GM19238 (cell line): ENCODE measurements around the gene GAS2L1.

ENCODE experiments used
- DNase-seq: peaks from one replicate; pipeline ENCODE4 v3.0.0; 2011; ENCODE audit warnings: low spot score; ENCODE audit not compliant: insufficient read length

The GAS2L1 gene

DNA sequence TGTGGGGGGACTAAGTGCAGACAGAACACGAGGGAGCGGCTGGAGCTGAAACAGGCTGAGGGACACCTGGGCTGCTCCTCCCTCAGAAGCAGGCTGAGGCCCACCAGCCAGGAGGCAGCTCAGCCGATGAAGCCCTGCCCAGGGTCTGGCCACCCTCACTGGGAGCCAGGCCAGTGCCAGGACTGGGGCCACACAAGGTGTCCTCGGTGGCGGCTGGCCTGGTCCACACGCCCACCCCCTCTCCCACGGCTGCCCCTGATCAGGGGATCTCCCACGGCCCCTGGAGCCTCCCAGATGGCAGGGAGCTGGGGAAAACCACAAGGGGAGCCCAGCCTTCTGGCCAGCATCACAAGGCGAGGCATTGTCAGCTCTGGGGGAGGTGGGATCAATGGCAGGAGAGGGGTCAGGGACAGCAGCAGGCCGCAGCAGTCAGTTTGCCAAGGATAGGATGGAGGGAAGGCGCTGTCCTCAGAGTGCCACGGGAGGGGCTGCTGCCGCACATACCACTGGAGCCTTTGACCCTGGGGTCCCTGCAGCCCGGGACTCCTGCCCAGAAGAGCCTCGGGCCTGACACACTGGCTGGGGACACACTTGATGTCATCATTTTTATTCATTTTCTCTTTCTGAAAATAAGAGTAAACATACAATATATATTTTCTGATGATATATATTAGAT, 20.8 kb downstream of the GAS2L1 start:
- no peak for DNase-seq

DNA sequence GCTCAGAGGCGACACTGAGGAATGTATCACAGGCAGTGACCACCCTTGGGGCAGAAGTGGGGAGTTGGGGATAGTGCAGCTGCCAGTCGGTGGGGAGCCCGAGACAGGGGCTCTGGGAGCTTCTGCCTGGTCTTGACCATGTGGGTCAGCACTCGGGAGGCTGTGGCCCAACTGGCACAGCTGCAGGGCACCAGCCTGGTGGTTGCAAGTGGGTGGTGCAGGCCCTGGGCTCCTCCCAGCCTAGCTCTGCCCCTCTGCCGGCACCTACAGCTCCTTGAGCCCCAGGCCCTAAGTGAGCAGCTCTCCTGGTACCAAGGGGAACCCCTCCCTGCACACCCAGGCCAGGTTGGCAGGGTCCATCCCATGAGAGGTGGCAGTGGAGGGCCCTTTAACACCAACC, 21.6 kb downstream of the GAS2L1 start:
- no peak for DNase-seq

DNA sequence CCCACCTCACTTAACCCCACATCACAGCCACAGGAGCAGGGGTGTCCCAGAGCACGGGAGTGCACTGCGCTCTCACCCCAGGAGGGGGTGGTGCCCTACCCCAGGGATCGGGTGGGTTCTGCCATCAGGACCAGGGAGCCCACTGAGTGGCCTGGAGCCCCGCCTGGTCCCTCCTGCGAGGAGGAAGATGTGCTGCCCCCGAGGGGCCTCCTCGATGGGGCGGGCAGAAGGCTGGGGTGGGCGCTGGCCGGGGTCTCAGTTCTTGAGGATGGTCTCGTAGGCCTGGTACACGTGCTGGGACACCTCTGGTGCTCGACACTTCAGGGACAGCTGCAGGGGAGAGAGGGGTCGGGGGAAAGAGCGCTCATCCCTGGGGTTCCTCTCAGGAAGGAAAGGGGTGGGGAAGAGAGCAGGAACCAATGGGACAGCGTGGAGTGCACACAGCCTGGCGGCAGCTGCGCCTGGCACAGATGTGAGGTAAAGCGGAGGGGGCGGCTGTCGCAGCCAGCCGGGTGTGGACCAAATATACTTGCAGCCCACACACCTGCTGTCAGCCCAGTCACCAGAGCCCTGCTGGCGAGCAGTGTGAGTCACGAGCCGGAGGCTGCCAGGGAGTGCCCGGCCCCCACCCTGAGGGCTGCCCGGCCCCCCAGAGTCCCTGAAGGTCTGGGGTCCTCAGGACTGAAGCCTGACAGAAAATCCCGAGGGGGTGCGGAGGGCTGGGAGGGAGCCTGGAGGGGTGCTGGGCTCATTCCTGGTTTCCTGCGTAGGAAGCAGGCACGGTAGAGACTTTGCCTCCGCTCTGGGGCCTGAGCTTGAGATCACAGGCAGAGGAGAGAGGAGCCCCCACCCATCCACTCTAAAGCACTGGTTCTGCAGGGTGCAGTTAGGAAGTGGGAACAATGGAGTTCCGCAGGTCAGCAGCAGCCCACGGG, 22.4 kb downstream of the GAS2L1 start:
- no peak for DNase-seq

DNA sequence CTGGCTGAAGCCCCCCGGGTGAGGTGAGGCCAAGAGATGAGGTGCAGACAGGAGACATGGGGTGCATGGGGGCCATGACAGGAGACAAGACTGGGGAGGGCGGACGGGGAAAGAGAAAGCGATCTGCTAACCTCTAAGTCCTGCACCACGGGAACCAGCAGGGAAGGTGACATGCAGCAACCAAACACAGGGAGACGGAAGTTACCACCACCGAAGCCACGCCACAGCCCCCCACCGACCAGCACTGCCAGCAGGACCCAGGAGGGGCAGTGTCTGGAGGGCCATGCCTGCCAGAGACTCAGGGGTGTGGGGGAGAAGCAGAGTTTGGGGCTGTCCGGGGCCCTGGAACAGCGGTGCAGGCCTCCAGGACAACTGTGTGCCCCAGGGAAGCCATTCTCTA, 23.1 kb downstream of the GAS2L1 start:
- no peak for DNase-seq

DNA sequence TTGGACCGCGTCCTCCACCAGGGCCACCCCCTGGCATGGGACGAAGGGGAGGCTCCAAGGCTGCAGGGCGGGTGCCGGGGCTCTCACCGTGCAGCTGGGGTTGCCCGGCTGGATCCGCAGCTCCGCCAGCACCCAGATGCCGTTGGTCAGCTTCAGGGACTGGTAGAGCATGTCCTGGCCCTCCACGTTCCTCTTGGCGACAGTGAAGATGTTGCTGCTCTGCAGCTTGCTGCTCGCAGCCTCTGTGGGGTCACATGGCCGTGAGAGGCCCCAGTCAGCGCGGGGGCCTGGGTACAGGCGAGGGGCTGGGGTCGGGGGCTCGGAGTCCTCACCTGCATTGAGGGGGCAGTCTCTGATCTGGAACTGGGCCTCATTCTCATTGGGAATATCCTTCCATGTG, 23.8 kb downstream of the GAS2L1 start:
- no peak for DNase-seq

GRCh38 chr22:29330753-29331152, 24.3 kb downstream of the GAS2L1 start:
- no peak for DNase-seq

- no peak for DNase-seq
Observed at GRCh38 chr22:29331213-29331612, 24.8 kb downstream of the GAS2L1 start.

DNA sequence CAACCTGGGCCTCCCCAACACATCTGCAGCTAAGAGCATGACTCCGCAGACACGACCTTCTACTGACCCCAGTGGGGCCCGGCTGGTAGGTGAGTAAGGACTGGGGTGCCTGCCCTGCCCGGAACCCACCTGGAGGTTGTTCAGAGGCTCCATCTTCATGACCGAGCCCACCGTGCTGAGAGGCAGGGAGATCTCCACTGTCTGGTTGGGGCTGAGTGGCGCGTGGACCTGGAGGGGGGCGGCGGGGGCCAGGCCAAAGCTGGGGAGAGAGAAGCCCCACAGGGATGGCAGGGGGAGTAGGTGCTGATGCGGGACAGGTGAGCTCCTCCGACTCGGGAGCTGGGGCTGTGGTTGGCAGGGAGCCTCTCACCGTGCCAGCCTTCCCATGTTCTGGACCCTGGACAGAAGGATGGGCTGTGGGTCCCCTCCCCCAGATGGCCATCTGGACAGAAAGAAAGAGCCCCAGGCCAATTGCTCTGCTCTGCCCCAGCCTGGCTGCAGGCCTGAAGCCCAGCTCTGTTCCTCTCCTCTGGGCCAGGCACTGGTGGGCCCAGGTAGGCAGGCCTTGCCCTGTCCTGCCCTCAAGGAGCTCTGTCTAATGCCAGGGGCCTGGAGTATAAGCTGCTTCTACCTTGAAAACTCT, 25.3 kb downstream of the GAS2L1 start:
- DNase-seq, result no peak

- DNase-seq, result no peak
Observed at GRCh38 chr22:29332886-29333496, 26.5 kb downstream of the GAS2L1 start.

DNA sequence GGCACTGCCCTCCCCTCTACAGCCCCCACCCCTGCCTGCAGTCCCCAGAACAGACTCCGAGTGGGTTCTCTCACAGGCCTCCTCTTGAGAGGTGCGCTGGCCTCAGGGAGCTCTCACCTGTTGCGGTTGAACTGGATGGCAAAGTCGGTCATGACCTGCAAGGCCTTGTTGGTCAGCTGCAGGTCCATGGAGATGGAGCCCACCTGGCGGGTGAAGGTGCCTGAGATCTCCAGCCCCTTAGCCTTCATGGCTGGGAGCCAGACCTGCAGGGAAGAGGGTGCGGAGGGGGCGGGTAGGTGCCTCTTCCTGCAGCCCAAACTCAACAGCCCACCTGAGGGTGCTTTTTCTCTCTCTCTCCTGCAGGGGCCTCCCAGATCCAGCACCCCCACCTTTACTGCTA, 27.7 kb downstream of the GAS2L1 start:
- no peak for DNase-seq

DNA sequence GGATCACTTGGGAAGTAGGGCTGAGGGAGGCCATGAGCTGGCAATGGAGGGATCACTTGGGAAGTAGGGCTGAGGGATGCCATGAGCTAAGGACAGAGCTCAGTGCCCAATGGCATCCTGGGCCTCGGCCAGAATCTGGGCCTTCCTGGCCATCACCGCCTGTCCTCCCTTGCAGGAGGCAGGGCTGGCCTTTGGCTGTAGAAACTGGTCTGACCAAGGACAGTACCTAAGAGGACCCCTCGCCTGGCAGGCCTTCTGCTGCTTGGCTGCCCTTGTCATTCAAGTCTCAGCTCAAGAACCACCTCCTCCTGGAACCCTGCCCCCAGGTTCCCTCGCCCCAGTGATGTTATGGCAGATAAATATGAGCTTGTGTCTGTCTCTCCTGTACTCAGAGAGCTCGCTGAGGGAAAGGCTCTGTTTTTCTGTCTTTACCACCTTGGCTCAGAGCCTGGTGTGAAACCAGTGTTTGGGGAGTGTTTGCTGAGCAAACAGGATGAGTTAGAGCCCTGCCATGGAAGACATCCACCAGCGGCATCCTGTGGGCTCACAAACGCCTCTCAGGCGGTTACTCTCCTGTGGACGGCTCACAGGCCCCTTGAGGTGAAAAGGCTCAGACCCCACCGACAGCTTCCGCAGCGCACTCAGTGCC, 28.4 kb downstream of the GAS2L1 start:
- DNase-seq, result no peak

- no peak for DNase-seq
Observed at GRCh38 chr22:29335656-29336055, 29.2 kb downstream of the GAS2L1 start.

- no peak for DNase-seq
Observed at GRCh38 chr22:29336751-29337490, 30.5 kb downstream of the GAS2L1 start.

- DNase-seq, result no peak
Observed at GRCh38 chr22:29337631-29338284, 31.3 kb downstream of the GAS2L1 start.

GRCh38 chr22:29338398-29338797, 31.9 kb downstream of the GAS2L1 start:
- DNase-seq, result no peak

DNA sequence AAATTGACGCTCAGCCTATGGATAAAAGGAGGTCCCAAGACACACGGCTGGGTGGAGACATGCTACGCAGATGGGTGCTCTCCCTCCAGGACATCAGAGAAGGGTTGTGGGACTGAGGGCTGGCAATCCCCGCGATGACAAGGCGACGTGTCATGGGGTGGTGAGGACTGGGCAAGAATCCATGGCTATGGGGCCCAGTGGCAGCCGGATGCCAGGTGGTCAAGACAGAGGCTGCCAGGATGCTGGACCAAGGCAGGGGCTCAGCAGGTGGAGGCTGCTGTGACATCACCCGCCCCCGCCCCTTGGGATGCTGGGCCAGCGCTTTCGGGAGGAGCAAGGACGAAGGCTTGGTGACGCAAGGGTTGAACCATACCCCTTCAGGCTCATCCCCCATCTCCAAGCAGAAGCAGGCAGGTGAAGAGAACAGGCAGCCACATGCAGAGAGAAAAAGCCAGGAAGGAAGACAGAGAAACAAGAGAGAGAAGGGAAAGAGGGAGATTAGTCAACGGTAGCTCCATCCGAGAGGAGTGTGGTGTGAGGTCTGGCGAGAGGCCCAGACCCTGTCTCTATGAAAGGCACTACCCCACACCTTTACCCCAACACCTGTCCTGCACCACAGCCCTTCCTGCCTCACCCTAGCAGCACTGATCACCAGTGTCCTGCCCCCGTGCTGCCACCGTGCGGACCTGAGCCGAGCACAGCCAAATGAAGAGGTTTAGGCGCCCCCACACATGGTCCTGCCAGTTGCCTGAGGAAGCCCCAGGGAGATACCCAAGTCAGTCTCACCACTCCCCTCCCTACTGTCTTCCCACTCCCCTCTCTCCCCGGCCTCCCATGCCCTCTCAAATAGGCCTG, 33.2 kb downstream of the GAS2L1 start:
- DNase-seq, result no peak

- no peak for DNase-seq
Observed at GRCh38 chr22:29340566-29340965, 34.1 kb downstream of the GAS2L1 start.

DNA sequence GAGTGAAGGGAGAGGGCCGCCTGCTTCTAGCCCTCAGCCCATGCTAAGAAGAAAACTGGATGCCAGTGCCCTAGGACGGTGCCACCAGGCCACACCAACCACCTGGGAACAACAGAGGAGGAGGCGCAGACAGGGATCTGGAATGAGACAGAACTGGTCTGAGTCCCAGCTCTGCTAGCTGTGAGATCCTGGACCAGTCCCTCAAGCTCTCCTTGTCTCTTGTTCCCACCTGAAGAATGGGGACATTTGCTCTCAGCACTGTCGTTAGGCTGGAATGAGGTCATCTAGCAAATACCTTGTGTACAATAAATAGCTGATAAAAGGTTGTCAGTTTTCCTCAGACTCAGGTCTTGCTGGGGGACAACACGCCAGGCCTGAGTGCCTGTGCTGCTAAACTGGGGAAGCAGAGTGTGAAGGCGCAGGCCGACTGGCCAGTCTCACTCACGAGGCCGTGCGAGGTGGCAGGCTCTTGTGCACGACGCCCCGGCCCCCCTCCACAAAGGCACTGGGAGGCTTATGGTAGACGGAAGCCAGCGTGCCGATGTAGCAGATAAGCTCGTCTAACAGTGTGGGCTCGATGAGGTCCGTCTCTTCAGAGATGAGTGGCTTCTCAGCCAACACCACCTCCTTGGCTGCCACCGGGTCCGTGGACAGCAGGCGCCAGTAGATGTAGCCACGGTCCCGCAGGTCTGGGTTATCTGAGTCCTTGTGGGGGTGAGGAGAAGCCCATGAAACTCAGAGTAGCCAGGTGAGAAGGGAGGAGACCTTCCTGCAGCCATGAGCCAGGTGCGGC, 34.8 kb downstream of the GAS2L1 start:
- no peak for DNase-seq

GRCh38 chr22:29341849-29342127, 35.3 kb downstream of the GAS2L1 start:
- no peak for DNase-seq
